SK-N-SH treated with all-trans-retinoic acid at 6 μM for 48 hours (cell line): Measurements from ENCODE around the gene TNFRSF18.

Experiments used
- ATAC-seq: fragments of 200-7000 bp; cut with Tn5 transposase; 3 replicates; pipeline ENCODE4 v1.9.1; 2020; ENCODE audit warnings: mild to moderate bottlenecking, moderate library complexity
- ARNTL ChIP-seq: fragments of 450-650 bp; formaldehyde crosslinking; IDR thresholded peaks from 2 replicates; pipeline ENCODE4 v1.5.0; 2020; ENCODE audit warnings: low read depth, mild to moderate bottlenecking, moderate library complexity, borderline replicate concordance
- BACH2 ChIP-seq: fragments of 250-450 bp; sonication (Bioruptor Pico); IDR thresholded peaks from 2 replicates; pipeline ENCODE4 v1.9.0; 2021; ENCODE audit warnings: mild to moderate bottlenecking, borderline replicate concordance
- CSRNP3 ChIP-seq: fragments of 250-450 bp; sonication (Bioruptor Pico); IDR thresholded peaks from 2 replicates; pipeline ENCODE4 v1.5.1; 2021; ENCODE audit warnings: mild to moderate bottlenecking, moderate library complexity
- ESRRG ChIP-seq: fragments of 250-450 bp; sonication (Bioruptor Pico); IDR thresholded peaks from 2 replicates; pipeline ENCODE4 v1.6.1; 2021; ENCODE audit warnings: mild to moderate bottlenecking
- GLIS3 ChIP-seq: fragments of 250-450 bp; sonication (Bioruptor Pico); IDR thresholded peaks from 2 replicates; pipeline ENCODE4 v1.5.0; 2020; ENCODE audit warnings: mild to moderate bottlenecking, moderate library complexity
- ISL1 ChIP-seq: fragments of 250-450 bp; sonication (Bioruptor Pico); IDR thresholded peaks from 2 replicates; pipeline ENCODE4 v2.1.2; 2022; ENCODE audit warnings: mild to moderate bottlenecking, moderate library complexity
- OSR1 ChIP-seq: fragments of 250-450 bp; sonication (Bioruptor Pico); IDR thresholded peaks from 2 replicates; pipeline ENCODE4 v1.8.0; 2022; ENCODE audit warnings: moderate library complexity, mild to moderate bottlenecking, inconsistent platforms
- PPARA ChIP-seq: fragments of 250-450 bp; sonication (Bioruptor Pico); IDR thresholded peaks from 2 replicates; pipeline ENCODE4 v1.5.0; 2020; ENCODE audit warnings: mild to moderate bottlenecking, borderline replicate concordance
- RARB ChIP-seq: fragments of 250-450 bp; sonication (Bioruptor Pico); IDR thresholded peaks from 2 replicates; pipeline ENCODE4 v1.8.0; 2021; ENCODE audit warnings: mild to moderate bottlenecking, moderate library complexity
- SNAI2 ChIP-seq: fragments of 250-450 bp; sonication (Bioruptor Pico); IDR thresholded peaks from 2 replicates; pipeline ENCODE4 v1.5.0; 2020; ENCODE audit warnings: mild to moderate bottlenecking, moderate library complexity
- TCF4 ChIP-seq: fragments of 250-450 bp; sonication (Bioruptor Pico); IDR thresholded peaks from 2 replicates; pipeline ENCODE4 v1.8.0; 2021; ENCODE audit warnings: mild to moderate bottlenecking, moderate library complexity, borderline replicate concordance
- TOX ChIP-seq: fragments of 250-450 bp; sonication (Bioruptor Pico); IDR thresholded peaks from 2 replicates; pipeline ENCODE4 v1.8.0; 2021; ENCODE audit warnings: mild to moderate bottlenecking, moderate library complexity, borderline replicate concordance
- ZC3H10 ChIP-seq: fragments of 250-450 bp; sonication (Bioruptor Pico); IDR thresholded peaks from 2 replicates; pipeline ENCODE4 v1.5.1; 2021; ENCODE audit warnings: mild to moderate bottlenecking, moderate library complexity
- ZFP3 ChIP-seq: fragments of 250-450 bp; sonication (Bioruptor Pico); IDR thresholded peaks from 2 replicates; pipeline ENCODE4 v1.5.0; 2020; ENCODE audit warnings: mild to moderate bottlenecking, moderate library complexity
- ZFP30 ChIP-seq: fragments of 450-650 bp; formaldehyde crosslinking; IDR thresholded peaks from 2 replicates; pipeline ENCODE4 v1.5.0; 2022; ENCODE audit warnings: mild to moderate bottlenecking, moderate library complexity
- ZNF565 ChIP-seq: fragments of 450-650 bp; formaldehyde crosslinking; conservative IDR thresholded peaks from 2 replicates; pipeline ENCODE4 v1.5.0; 2020; ENCODE audit warnings: low read depth, mild to moderate bottlenecking, moderate library complexity
- ZNF70 ChIP-seq: fragments of 450-650 bp; formaldehyde crosslinking; IDR thresholded peaks from 2 replicates; pipeline ENCODE4 v1.5.0; 2020; ENCODE audit warnings: mild to moderate bottlenecking, moderate library complexity
- ZNF8 ChIP-seq: fragments of 450-650 bp; formaldehyde crosslinking; IDR thresholded peaks from 2 replicates; pipeline ENCODE4 v1.5.0; 2020; ENCODE audit warnings: mild to moderate bottlenecking, moderate library complexity
- TF ChIP-seq, protein P1 (sequence below): fragments of 250-450 bp; sonication (Bioruptor Pico); IDR thresholded peaks from 2 replicates; pipeline ENCODE4 v1.8.0; 2020; ENCODE audit warnings: mild to moderate bottlenecking, moderate library complexity, borderline replicate concordance
- TF ChIP-seq, protein P2 (sequence below): fragments of 250-450 bp; sonication (Bioruptor Pico); IDR thresholded peaks from 2 replicates; pipeline ENCODE4 v1.5.0; 2020; ENCODE audit warnings: mild to moderate bottlenecking, moderate library complexity
- TF ChIP-seq, protein P3 (sequence below): fragments of 250-450 bp; sonication (Bioruptor Pico); IDR thresholded peaks from 2 replicates; pipeline ENCODE4 v1.5.1; 2020; ENCODE audit warnings: low read depth, mild to moderate bottlenecking, moderate library complexity

Gene TNFRSF18

DNA sequence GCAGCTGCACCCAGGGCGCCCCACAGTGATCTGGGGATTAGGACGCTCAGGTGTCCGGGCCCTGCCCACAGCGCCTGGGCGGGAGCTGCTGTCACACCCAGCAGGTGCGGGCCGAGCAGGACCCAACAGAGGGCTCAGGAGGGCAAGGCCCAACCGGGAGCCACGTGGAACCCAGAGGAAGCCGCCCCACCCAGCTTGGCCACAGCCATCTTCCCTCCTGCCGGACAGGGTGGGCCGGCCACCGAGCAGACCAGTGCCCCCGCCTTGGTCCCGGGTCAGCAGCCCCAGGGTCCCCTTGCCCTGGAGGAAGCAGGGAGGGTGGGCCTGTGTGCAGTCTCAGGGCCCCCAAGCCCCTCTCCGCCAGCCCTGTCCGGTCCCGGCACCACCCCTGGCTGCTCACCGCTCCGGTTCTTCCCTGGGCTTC lies 39.0 kb downstream of the TNFRSF18 start:
- TF ChIP-seq ZNF565 (no peak), PPARA (no peak), RARB (CRISPR knock-in tag) (no peak), ZC3H10 (no peak), ZFP30 (no peak), ARNTL (CRISPR knock-in tag) (no peak), GLIS3 (CRISPR knock-in tag) (no peak), ZNF70 (CRISPR knock-in tag) (no peak), ZFP3 (CRISPR knock-in tag) (no peak), ISL1 (CRISPR knock-in tag) (no peak), ESRRG (CRISPR knock-in tag) (no peak), TOX (CRISPR knock-in tag) (no peak), CSRNP3 (CRISPR knock-in tag) (no peak), OSR1 (CRISPR knock-in tag) (no peak), TCF4 (CRISPR knock-in tag) (no peak), BACH2 (no peak), ZNF8 (no peak)
- TF ChIP-seq, protein P1, sequence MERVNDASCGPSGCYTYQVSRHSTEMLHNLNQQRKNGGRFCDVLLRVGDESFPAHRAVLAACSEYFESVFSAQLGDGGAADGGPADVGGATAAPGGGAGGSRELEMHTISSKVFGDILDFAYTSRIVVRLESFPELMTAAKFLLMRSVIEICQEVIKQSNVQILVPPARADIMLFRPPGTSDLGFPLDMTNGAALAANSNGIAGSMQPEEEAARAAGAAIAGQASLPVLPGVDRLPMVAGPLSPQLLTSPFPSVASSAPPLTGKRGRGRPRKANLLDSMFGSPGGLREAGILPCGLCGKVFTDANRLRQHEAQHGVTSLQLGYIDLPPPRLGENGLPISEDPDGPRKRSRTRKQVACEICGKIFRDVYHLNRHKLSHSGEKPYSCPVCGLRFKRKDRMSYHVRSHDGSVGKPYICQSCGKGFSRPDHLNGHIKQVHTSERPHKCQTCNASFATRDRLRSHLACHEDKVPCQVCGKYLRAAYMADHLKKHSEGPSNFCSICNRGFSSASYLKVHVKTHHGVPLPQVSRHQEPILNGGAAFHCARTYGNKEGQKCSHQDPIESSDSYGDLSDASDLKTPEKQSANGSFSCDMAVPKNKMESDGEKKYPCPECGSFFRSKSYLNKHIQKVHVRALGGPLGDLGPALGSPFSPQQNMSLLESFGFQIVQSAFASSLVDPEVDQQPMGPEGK (CRISPR knock-in tag) = no peak
- TF ChIP-seq, protein P2, sequence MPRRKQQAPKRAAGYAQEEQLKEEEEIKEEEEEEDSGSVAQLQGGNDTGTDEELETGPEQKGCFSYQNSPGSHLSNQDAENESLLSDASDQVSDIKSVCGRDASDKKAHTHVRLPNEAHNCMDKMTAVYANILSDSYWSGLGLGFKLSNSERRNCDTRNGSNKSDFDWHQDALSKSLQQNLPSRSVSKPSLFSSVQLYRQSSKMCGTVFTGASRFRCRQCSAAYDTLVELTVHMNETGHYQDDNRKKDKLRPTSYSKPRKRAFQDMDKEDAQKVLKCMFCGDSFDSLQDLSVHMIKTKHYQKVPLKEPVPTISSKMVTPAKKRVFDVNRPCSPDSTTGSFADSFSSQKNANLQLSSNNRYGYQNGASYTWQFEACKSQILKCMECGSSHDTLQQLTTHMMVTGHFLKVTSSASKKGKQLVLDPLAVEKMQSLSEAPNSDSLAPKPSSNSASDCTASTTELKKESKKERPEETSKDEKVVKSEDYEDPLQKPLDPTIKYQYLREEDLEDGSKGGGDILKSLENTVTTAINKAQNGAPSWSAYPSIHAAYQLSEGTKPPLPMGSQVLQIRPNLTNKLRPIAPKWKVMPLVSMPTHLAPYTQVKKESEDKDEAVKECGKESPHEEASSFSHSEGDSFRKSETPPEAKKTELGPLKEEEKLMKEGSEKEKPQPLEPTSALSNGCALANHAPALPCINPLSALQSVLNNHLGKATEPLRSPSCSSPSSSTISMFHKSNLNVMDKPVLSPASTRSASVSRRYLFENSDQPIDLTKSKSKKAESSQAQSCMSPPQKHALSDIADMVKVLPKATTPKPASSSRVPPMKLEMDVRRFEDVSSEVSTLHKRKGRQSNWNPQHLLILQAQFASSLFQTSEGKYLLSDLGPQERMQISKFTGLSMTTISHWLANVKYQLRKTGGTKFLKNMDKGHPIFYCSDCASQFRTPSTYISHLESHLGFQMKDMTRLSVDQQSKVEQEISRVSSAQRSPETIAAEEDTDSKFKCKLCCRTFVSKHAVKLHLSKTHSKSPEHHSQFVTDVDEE (CRISPR knock-in tag) = no peak
- TF ChIP-seq, all 23 proteins: peak for 0
- ATAC-seq = no peak

- TF ChIP-seq SNAI2 (CRISPR knock-in tag) (no peak), CSRNP3 (CRISPR knock-in tag) (no peak)
- TF ChIP-seq, all 23 proteins: peak for 0
- no peak for ATAC-seq
These were observed 39.6 kb downstream of the TNFRSF18 start for GRCh38 chr1:1166642-1167397.

DNA sequence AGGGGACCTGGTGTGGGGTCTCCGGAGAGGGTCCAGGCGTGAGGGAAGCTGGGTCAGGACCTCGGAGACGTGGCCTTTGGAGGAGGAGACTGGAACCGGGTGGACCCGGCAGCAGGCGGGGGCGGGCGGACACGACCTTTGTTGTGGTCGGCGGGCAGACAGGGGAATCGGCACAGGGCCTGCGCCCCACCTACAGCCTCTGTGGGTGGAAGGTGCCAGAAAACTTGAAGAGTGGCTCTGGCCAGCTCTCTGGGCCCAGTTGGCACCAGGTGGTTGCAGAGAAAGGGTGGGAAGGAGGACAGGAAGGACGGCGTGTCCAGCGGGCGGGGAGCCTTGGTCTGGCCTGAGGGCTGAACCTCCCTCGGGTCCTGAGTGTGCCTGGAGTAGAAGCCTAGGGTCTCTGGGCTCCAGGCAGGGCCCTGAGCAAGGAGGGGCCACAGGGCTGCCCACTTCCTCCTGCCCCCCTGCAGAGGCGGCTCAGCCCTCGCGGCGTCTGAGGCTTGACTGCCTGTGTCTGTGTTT lies 40.4 kb downstream of the TNFRSF18 start:
- ATAC-seq = no peak
- TF ChIP-seq, protein P3, sequence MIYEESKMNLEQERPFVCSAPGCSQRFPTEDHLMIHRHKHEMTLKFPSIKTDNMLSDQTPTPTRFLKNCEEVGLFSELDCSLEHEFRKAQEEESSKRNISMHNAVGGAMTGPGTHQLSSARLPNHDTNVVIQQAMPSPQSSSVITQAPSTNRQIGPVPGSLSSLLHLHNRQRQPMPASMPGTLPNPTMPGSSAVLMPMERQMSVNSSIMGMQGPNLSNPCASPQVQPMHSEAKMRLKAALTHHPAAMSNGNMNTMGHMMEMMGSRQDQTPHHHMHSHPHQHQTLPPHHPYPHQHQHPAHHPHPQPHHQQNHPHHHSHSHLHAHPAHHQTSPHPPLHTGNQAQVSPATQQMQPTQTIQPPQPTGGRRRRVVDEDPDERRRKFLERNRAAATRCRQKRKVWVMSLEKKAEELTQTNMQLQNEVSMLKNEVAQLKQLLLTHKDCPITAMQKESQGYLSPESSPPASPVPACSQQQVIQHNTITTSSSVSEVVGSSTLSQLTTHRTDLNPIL = no peak
- no peak for TF ChIP-seq GLIS3 (CRISPR knock-in tag)
